Activated T-cell treated with anti-CD3 and anti-CD28 coated beads for 48 hours (primary cell): ENCODE measurements around the gene UGGT2.
"Not testable (repeated sequence)": the region's sequence is repeated elsewhere in the genome, so short reads cannot be mapped to it uniquely, and the experiment has no call there.

ENCODE experiments used
- DNase-seq: peaks from one replicate; pipeline ENCODE4 v3.0.0-alpha.2; 2020; ENCODE audit warnings: low read depth

UGGT2 gene

GRCh38 chr13:95957331-95957730, 95.9 kb downstream of the UGGT2 start:
- no peak for DNase-seq

- no peak for DNase-seq
These were observed 96.5 kb downstream of the UGGT2 start for GRCh38 chr13:95956589-95957148.

GRCh38 chr13:95955719-95956118, 97.5 kb downstream of the UGGT2 start:
- DNase-seq: no peak

- no peak for DNase-seq
These were observed 97.9 kb downstream of the UGGT2 start for GRCh38 chr13:95955255-95955654.

GRCh38 chr13:95954266-95954665, 98.9 kb downstream of the UGGT2 start:
- no peak for DNase-seq

GRCh38 chr13:95950103-95950502, 103.1 kb downstream of the UGGT2 start:
- no peak for DNase-seq

- no peak for DNase-seq
These were observed 104.5 kb downstream of the UGGT2 start for GRCh38 chr13:95948656-95949055.

- DNase-seq: no peak
These were observed 115.4 kb downstream of the UGGT2 start for GRCh38 chr13:95937714-95938320.

- no peak for DNase-seq
These were observed 121.7 kb downstream of the UGGT2 start for GRCh38 chr13:95931300-95932025.

GRCh38 chr13:95929430-95929829, 123.8 kb downstream of the UGGT2 start:
- DNase-seq: no peak

- DNase-seq: not testable (repeated sequence)
These were observed 124.8 kb downstream of the UGGT2 start for GRCh38 chr13:95928367-95928906.

- no peak for DNase-seq
These were observed 127.0 kb downstream of the UGGT2 start for GRCh38 chr13:95926231-95926630.

GRCh38 chr13:95924389-95924994, 128.7 kb downstream of the UGGT2 start:
- DNase-seq: no peak

- DNase-seq: no peak
These were observed 131.7 kb downstream of the UGGT2 start for GRCh38 chr13:95921485-95921884.

GRCh38 chr13:95920485-95920884, 132.7 kb downstream of the UGGT2 start:
- DNase-seq: no peak

GRCh38 chr13:95918860-95919259, 134.3 kb downstream of the UGGT2 start:
- no peak for DNase-seq

- DNase-seq: no peak
These were observed 138.2 kb downstream of the UGGT2 start for GRCh38 chr13:95914991-95915501.

GRCh38 chr13:95906999-95907398, 146.2 kb downstream of the UGGT2 start:
- DNase-seq: no peak

- no peak for DNase-seq
These were observed 149.6 kb downstream of the UGGT2 start for GRCh38 chr13:95903569-95903968.

- DNase-seq: no peak
These were observed 150.5 kb downstream of the UGGT2 start for GRCh38 chr13:95902741-95903140.

GRCh38 chr13:95898256-95898655, 154.9 kb downstream of the UGGT2 start:
- no peak for DNase-seq

- DNase-seq: no peak
These were observed 156.9 kb downstream of the UGGT2 start for GRCh38 chr13:95896301-95896700.

GRCh38 chr13:95893861-95894260, 159.3 kb downstream of the UGGT2 start:
- no peak for DNase-seq
